Gastrocnemius medialis (tissue), 4 donors: Measurements from ENCODE around the gene ZWINT. TPM values are rescaled to one million over a fixed set of nuclear protein-coding genes. Genes with fewer than 3 reads are reported as not detected.

ENCODE experiments used
- ATAC-seq, 2 donors: fragments of 150-250 bp; one replicate each; pipeline ENCODE4 v1.9.1; 2016
- DNase-seq, 2 donors: peaks; one replicate each; pipeline ENCODE4 v3.0.0-alpha.2; 2019
- H3K27ac ChIP-seq, 4 donors: fragments of 200-600 bp; sonication (generic); 1 replicate in 1 of 4; 2 replicates in 3 of 4; pipeline ENCODE4 v1.5.1; 2016 to 2018; ENCODE audit warnings: mild to moderate bottlenecking in 2 of 4, moderate library complexity in 1 of 4
- H3K27me3 ChIP-seq, 3 donors: fragments of 200-600 bp; sonication (generic) in 2 of 3; 1 replicate in 1 of 3; 2 replicates in 2 of 3; pipeline versions ENCODE4 v1.5.1 to v1.6.0; 2016 to 2019; ENCODE audit warnings: mild to moderate bottlenecking in 1 of 3, moderate library complexity in 1 of 3
- H3K36me3 ChIP-seq, 2 donors: fragments of 200-600 bp; sonication (generic) in 1 of 2; one replicate each; pipeline ENCODE4 v1.5.1; 2017 to 2018
- H3K4me1 ChIP-seq, 2 donors: fragments of 200-600 bp; sonication (generic) in 1 of 2; one replicate each; pipeline ENCODE4 v1.5.1; 2016 to 2017; ENCODE audit warnings: mild to moderate bottlenecking in 2 of 2
- H3K4me3 ChIP-seq, 4 donors: fragments of 200-600 bp; sonication (generic) in 3 of 4; 1 replicate in 1 of 4; 2 replicates in 3 of 4; pipeline ENCODE4 v1.5.1; 2016 to 2019; ENCODE audit warnings: mild to moderate bottlenecking in 2 of 4
- H3K9me3 ChIP-seq, 3 donors: fragments of 200-600 bp; sonication (generic) in 2 of 3; 1 replicate in 1 of 3; 2 replicates in 2 of 3; pipeline ENCODE4 v1.5.1; 2016 to 2019
- POLR2A ChIP-seq, 2 donors: fragments of 450-650 bp; IDR thresholded peaks; one replicate each; pipeline ENCODE4 v1.6.1; 2017; ENCODE audit warnings: antibody characterized with exemption in 2 of 2, mild to moderate bottlenecking in 2 of 2, moderate library complexity in 2 of 2
- in situ Hi-C, 4 donors: fragments of 200-750 bp; cut with MboI; loops; one replicate each; pipeline versions ENCODE4 v1.15.0 to v1.8.0; 2017; ENCODE audit warnings: low sequenced_read_pairs in 4 of 4
- intact Hi-C: fragments of 100-400 bp; cut with DNase I; formaldehyde crosslinking; loops from one replicate; pipeline ENCODE4 v1.15.1; 2023; ENCODE audit warnings: low total_unique reads
- total RNA-seq, 4 donors: library from RNA; depleted of rRNA; stranded (reverse); fragments of >200 nt; gene quantifications; one replicate each; pipeline versions ENCODE4 v1.1.0 to v1.2.3, GENCODE V29; 2016
- TF ChIP-seq, protein P1 (sequence below), 5 experiments: fragments of 450-650 bp in 3 of 5; fragments of 200-600 bp in 2 of 5; sonication (generic) in 2 of 5; IDR thresholded peaks in 4 of 5; conservative IDR thresholded peaks in 1 of 5; 1 replicate in 4 of 5; 2 replicates in 1 of 5; pipeline ENCODE4 v1.5.1; 2016 to 2019; ENCODE audit warnings: antibody characterized with exemption in 5 of 5, mild to moderate bottlenecking in 3 of 5, moderate library complexity in 3 of 5

ZWINT gene
- total RNA-seq, 4 donors from 2014 or later: 0.98 to 1.2 TPM; not detected in 2

DNA sequence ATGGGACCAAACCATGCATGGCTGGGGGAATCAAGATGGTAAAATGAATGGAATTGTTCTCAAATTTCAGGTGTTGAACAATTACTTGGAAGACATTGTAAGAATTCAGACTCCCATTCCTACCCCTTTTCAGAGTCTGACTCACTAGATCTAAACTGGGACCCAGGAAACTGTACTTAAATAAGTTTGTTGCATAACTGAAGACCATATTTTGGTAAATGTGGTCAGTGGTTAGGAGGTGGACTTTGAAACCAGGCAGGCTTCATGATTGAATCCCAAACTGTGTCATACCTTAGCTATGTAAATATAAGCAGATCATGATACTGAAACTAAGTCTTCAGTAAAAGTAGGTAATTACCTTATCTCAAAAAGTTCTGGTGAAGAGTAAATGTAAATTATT lies 41.7 kb downstream of the ZWINT start:
- H3K4me3 ChIP-seq: no peak overlapping the region
- intact Hi-C loops (no loop called here), in situ Hi-C loops (no loop called here)
- H3K9me3 ChIP-seq: no peaks in the 10 kb centered on the region
- TF ChIP-seq, protein P1, sequence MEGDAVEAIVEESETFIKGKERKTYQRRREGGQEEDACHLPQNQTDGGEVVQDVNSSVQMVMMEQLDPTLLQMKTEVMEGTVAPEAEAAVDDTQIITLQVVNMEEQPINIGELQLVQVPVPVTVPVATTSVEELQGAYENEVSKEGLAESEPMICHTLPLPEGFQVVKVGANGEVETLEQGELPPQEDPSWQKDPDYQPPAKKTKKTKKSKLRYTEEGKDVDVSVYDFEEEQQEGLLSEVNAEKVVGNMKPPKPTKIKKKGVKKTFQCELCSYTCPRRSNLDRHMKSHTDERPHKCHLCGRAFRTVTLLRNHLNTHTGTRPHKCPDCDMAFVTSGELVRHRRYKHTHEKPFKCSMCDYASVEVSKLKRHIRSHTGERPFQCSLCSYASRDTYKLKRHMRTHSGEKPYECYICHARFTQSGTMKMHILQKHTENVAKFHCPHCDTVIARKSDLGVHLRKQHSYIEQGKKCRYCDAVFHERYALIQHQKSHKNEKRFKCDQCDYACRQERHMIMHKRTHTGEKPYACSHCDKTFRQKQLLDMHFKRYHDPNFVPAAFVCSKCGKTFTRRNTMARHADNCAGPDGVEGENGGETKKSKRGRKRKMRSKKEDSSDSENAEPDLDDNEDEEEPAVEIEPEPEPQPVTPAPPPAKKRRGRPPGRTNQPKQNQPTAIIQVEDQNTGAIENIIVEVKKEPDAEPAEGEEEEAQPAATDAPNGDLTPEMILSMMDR (IDR thresholded peaks at IDR 0.05 in 4 of 5, conservative IDR thresholded peaks at IDR 0.05 in 1 of 5): no peak
- no peak for TF ChIP-seq POLR2A (IDR thresholded peaks at IDR 0.05)
- no peaks in the 10 kb centered on the region for H3K36me3 ChIP-seq
- no peak overlapping the region for H3K27ac ChIP-seq
- H3K27me3 ChIP-seq: no peaks in the 10 kb centered on the region
- DNase-seq (no peak), ATAC-seq (no peak)
- no peaks in the 10 kb centered on the region for H3K4me1 ChIP-seq

DNA sequence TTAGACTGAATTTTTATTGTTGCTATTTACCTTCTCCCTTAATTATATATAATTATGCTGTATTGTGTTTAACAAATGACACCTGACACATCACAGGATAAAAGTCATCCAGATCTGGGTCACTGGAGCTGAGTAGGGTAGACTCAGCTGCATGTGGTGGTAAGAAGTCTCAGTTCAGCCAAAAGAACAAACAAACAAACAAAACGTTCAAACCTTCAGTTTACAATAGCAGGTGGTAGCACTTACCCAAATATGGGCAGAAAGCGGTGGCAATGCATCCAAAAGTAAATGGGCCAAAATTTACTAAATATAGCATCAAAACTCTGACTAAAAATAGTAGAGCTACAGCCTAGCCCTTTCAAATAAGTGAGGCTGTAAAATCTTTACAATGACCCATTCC lies 42.2 kb downstream of the ZWINT start:
- Histone ChIP-seq H3K4me1 (no peaks in the 10 kb centered on the region), H3K9me3 (no peaks in the 10 kb centered on the region), H3K27me3 (no peaks in the 10 kb centered on the region), H3K36me3 (no peaks in the 10 kb centered on the region), H3K27ac (no peak overlapping the region), H3K4me3 (no peak overlapping the region)
- intact Hi-C loops (no loop called here), in situ Hi-C loops (no loop called here)
- ATAC-seq (no peak), DNase-seq (no peak)
- no peak for TF ChIP-seq POLR2A (IDR thresholded peaks at IDR 0.05)
- TF ChIP-seq, protein P1 (IDR thresholded peaks at IDR 0.05 in 4 of 5, conservative IDR thresholded peaks at IDR 0.05 in 1 of 5): no peak

DNA sequence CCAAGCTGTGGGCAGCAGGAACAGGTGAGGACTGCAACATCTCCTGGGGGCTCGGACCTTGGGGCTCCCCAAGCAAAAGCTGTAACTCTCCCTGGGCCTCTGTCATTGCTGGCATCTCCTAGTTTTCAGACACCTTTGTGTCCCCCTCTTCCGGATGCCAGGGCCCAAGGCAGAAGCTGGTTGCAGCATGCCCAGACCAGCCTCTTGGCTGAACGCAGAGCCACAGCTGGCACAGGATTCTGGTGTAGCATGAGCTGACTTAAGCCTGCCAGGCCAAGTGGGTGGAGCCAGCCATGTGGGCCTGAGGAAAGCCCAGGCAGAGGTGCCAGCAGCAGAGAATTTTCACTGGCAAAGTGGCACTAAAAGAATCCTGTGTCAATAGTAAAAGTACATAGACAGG lies 43.5 kb downstream of the ZWINT start:
- no peaks in the 10 kb centered on the region for H3K9me3 ChIP-seq
- in situ Hi-C loops (no loop called here), intact Hi-C loops (no loop called here)
- no peak for ATAC-seq
- TF ChIP-seq POLR2A (IDR thresholded peaks at IDR 0.05): no peak
- H3K4me3 ChIP-seq: no peak overlapping the region
- no peaks in the 10 kb centered on the region for H3K4me1 ChIP-seq
- no peaks in the 10 kb centered on the region for H3K36me3 ChIP-seq
- H3K27ac ChIP-seq: no peak overlapping the region
- no peak for DNase-seq
- H3K27me3 ChIP-seq: no peaks in the 10 kb centered on the region

DNA sequence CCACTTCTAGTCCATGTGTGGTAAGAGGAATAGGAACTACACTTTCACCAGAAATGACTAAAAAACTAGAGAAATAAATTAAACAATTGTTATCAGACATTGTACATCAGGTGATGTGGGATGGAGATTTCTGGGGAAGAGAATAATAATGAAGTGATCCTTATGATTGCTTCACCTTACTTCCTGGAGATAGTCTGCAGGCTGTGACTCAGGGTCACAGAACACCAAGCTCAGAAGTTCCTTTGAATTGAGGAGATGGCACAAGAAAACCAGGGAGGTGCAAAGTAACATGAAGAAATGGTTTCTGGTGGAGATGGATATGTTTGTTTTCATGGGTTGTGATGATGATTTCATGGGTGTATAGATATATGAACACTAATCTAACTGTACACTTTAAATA lies 44.5 kb downstream of the ZWINT start:
- no peaks in the 10 kb centered on the region for H3K36me3 ChIP-seq
- H3K27me3 ChIP-seq: no peaks in the 10 kb centered on the region
- no peaks in the 10 kb centered on the region for H3K4me1 ChIP-seq
- H3K4me3 ChIP-seq: no peak overlapping the region
- no peaks in the 10 kb centered on the region for H3K9me3 ChIP-seq
- TF ChIP-seq, protein P1 (IDR thresholded peaks at IDR 0.05 in 4 of 5, conservative IDR thresholded peaks at IDR 0.05 in 1 of 5): no peak
- TF ChIP-seq POLR2A (IDR thresholded peaks at IDR 0.05): no peak
- H3K27ac ChIP-seq: no peak overlapping the region
- no peak for ATAC-seq
- DNase-seq: no peak
- intact Hi-C loops (no loop called here), in situ Hi-C loops (no loop called here)
